NCI-H146 (cell line): ENCODE results near the gene SPATA2.

ENCODE experiments used
- DNase-seq: peaks from one replicate; lab custom pipeline; 2025; lab: John Stamatoyannopoulos, UW

SPATA2 gene

GRCh38 chr20:49859011-49859410, 56.3 kb downstream of the SPATA2 start:
- no peak for DNase-seq

- DNase-seq = no peak
Observed at GRCh38 chr20:49858076-49858585, 57.2 kb downstream of the SPATA2 start.

GRCh38 chr20:49856904-49857303, 58.4 kb downstream of the SPATA2 start:
- DNase-seq = no peak

- DNase-seq = no peak
Observed at GRCh38 chr20:49854190-49854875, 61.0 kb downstream of the SPATA2 start.

GRCh38 chr20:49853640-49854039, 61.7 kb downstream of the SPATA2 start:
- no peak for DNase-seq
